ENCODE results near the gene NPHS2.

NPHS2 gene

GRCh38 chr1:179509384-179509783 lies 66.4 kb downstream of the NPHS2 start:
- TF ChIP-seq POU2F2 (IDR thresholded peaks at IDR 0.05; ENCODE audit: low read depth, low read length) = no peak
- no peak for TF ChIP-seq POLR2AphosphoS5 (IDR thresholded peaks at IDR 0.05; ENCODE audit: low read depth, low read length)
- TF ChIP-seq POLR2A (IDR thresholded peaks at IDR 0.05; ENCODE audit: low read depth, low read length) = no peak
- no peak for TF ChIP-seq TAF1 (IDR thresholded peaks at IDR 0.05; ENCODE audit: low read depth, low read length)
- no peak for TF ChIP-seq PAX5 (IDR thresholded peaks at IDR 0.05; ENCODE audit: insufficient read depth, low read length, severe bottlenecking)
- no peak for TF ChIP-seq SPI1 (IDR thresholded peaks at IDR 0.05; ENCODE audit: low read depth, low read length)
- FAIRE-seq (no peak), DNase-seq (ENCODE audit: insufficient read length, low spot score) (no peak)

- DNase-seq (ENCODE audit: insufficient read length, low spot score) (no peak), FAIRE-seq (no peak)
- TF ChIP-seq TAF1 (IDR thresholded peaks at IDR 0.05; ENCODE audit: low read depth, low read length) (no peak), POLR2AphosphoS5 (IDR thresholded peaks at IDR 0.05; ENCODE audit: low read depth, low read length) (no peak), PAX5 (IDR thresholded peaks at IDR 0.05; ENCODE audit: insufficient read depth, low read length, severe bottlenecking) (no peak)
Observed at GRCh38 chr1:179506199-179506598, 69.5 kb downstream of the NPHS2 start.

All from GM12891 (cell line).